SK-N-MC (cell line): ENCODE measurements around the gene KDM7A.

Experiments
- EZH2 ChIP-seq: fragments of 200-600 bp; sonication (generic); IDR thresholded peaks from one replicate; pipeline ENCODE4 v1.6.1; 2017; ENCODE audit warnings: antibody characterized with exemption
- POLR2AphosphoS5 ChIP-seq: IDR thresholded peaks from 2 replicates; pipeline ENCODE4 v1.6.1; 2012; ENCODE audit warnings: mild to moderate bottlenecking, low read depth, low read length, borderline replicate concordance

GRCh38 chr7:140062528-140063299 is 114.1 kb downstream of the KDM7A start, which contains the start of gene PARP12:
- no peak for TF ChIP-seq EZH2
- TF ChIP-seq POLR2AphosphoS5, result no peak
